ENCODE measurements around the gene ZNF26. TPM values are rescaled to one million over a fixed set of nuclear protein-coding genes. Genes with fewer than 3 reads are reported as not detected.

Gene ZNF26
- total and polyA plus RNA-seq, 8 donors = 1.2 to 30.3 (median 3.1) TPM

DNA sequence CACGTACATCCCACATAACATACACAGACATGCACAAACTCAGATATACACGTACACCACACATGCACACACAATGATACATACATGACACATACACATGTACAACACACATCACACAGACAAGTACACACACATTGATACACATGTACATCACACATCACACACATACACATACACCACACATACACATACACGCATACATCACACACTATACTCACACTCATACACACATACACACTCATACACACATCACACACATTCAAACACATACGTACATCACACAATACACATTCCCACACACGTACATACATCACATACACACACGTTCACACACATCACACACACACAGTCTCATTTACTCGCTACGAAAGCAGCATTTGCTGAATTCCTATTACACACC, 34.5 kb upstream of the ZNF26 start:
- H3K9me3 ChIP-seq = peaks cover 18 to 74% (median 64%) of the 10 kb centered on the region in 4 donors
- no peaks in the 10 kb centered on the region for H3K27me3 ChIP-seq
- TF ChIP-seq CTCF (IDR thresholded peaks at IDR 0.05) (no peak), EP300 (IDR thresholded peaks at IDR 0.05) (no peak), POLR2A (IDR thresholded peaks at IDR 0.05) (no peak), POLR2AphosphoS5 (IDR thresholded peaks at IDR 0.05) (no peak)
- H3K4me3 ChIP-seq = no peak overlapping the region
- 96 to 99% (median 98%) methylated on average over 8 of the region's 8 CpGs for WGBS, 5 donors
- intact Hi-C loops (cut with DNase I; ENCODE audit: low total_unique reads) = no loop called here
- H3K4me1 ChIP-seq = peaks cover 4 to 20% (median 14%) of the 10 kb centered on the region in 4 donors
- DNase-seq = no peak
- peaks cover 21 to 50% (median 46%) of the 10 kb centered on the region in 4 donors for H3K36me3 ChIP-seq
- no peak overlapping the region for H3K27ac ChIP-seq

- Histone ChIP-seq H3K9me3 (peaks cover 11 to 65% (median 55%) of the 10 kb centered on the region in 4 donors), H3K27me3 (no peaks in the 10 kb centered on the region), H3K27ac (no peak overlapping the region), H3K4me3 (no peak overlapping the region), H3K4me1 (peaks cover 4 to 29% (median 22%) of the 10 kb centered on the region in 4 donors), H3K36me3 (peaks cover 13 to 40% (median 36%) of the 10 kb centered on the region in 4 donors)
- WGBS, 5 donors = 95 to 98% (median 96%) methylated on average over 18 of the region's 18 CpGs
- DNase-seq = no peak
- TF ChIP-seq EP300 (IDR thresholded peaks at IDR 0.05) (no peak), POLR2A (IDR thresholded peaks at IDR 0.05) (no peak), CTCF (IDR thresholded peaks at IDR 0.05) (no peak), POLR2AphosphoS5 (IDR thresholded peaks at IDR 0.05) (no peak)
- intact Hi-C loops (cut with DNase I; ENCODE audit: low total_unique reads) = no loop called here
Measured at GRCh38 chr12:132952371-132953162, 33.6 kb upstream of the ZNF26 start.

DNA sequence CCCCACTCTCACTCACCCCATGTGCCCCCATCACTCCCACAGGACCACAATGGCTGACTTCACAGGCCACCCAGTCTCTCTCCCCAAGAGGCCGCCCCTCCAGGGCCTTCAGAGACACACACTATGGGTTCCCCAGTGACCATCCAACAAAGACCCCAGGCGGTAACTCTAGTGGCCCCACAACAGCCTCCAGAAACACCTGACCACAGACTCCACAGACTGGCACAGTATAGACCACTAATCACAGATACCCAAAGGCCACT, 33.1 kb upstream of the ZNF26 start:
- TF ChIP-seq POLR2AphosphoS5 (IDR thresholded peaks at IDR 0.05) = no peak
- no peak for TF ChIP-seq CTCF (IDR thresholded peaks at IDR 0.05)
- no peak for TF ChIP-seq POLR2A (IDR thresholded peaks at IDR 0.05)
- TF ChIP-seq EP300 (IDR thresholded peaks at IDR 0.05) = no peak
- Histone ChIP-seq H3K27ac (no peak overlapping the region), H3K4me1 (peaks cover 4 to 33% (median 24%) of the 10 kb centered on the region in 4 donors), H3K4me3 (no peak overlapping the region), H3K9me3 (peaks cover 7 to 60% (median 51%) of the 10 kb centered on the region in 4 donors), H3K36me3 (peaks cover 9 to 35% (median 31%) of the 10 kb centered on the region in 4 donors), H3K27me3 (no peaks in the 10 kb centered on the region)
- no peak for DNase-seq
- WGBS, 5 donors = 90 to 100% (median 100%) methylated on average over 2 of the region's 2 CpGs
- intact Hi-C loops (cut with DNase I; ENCODE audit: low total_unique reads) = no loop called here

GRCh38 chr12:132953771-132954170, 32.4 kb upstream of the ZNF26 start:
- DNase-seq = no peak
- Histone ChIP-seq H3K9me3 (peaks cover under 1 to 53% (median 44%) of the 10 kb centered on the region in 4 donors), H3K4me3 (no peak overlapping the region), H3K27ac (no peak overlapping the region), H3K27me3 (no peaks in the 10 kb centered on the region), H3K36me3 (peaks cover 6 to 28% (median 24%) of the 10 kb centered on the region in 4 donors), H3K4me1 (peaks cover 4 to 33% (median 24%) of the 10 kb centered on the region in 4 donors)
- intact Hi-C loops (cut with DNase I; ENCODE audit: low total_unique reads) = no loop called here
- TF ChIP-seq EP300 (IDR thresholded peaks at IDR 0.05) = no peak
- TF ChIP-seq CTCF (IDR thresholded peaks at IDR 0.05) = no peak
- TF ChIP-seq POLR2AphosphoS5 (IDR thresholded peaks at IDR 0.05) = no peak
- no peak for TF ChIP-seq POLR2A (IDR thresholded peaks at IDR 0.05)
- WGBS, 5 donors = 96 to 99% (median 99%) methylated on average over 7 of the region's 7 CpGs
